HG02870 (cell line): ENCODE data around the gene PRR29.
"Not testable (repeated sequence)": the region's sequence is repeated elsewhere in the genome, so short reads cannot be mapped to it uniquely, and the experiment has no call there.

Experiments used
- ATAC-seq: cut with Tn5 transposase; IDR thresholded peaks from one replicate; pipeline ENCODE4 v1.9.1; 2021; ENCODE audit warnings: mild to moderate bottlenecking, moderate library complexity; ENCODE audit not compliant: unreplicated experiment

The PRR29 gene

GRCh38 chr17:63995626-63996025 lies 2.5 kb upstream of the PRR29 start:
- ATAC-seq = no peak

GRCh38 chr17:63996430-63997182 lies 1.5 kb upstream of the PRR29 start:
- no peak for ATAC-seq

GRCh38 chr17:63997341-63998048 lies 656 bp upstream of the PRR29 start:
- no peak for ATAC-seq

- no peak for ATAC-seq
These were observed 849 bp downstream of the PRR29 start for GRCh38 chr17:63998721-63999679.

- ATAC-seq = no peak
These were observed 1.8 kb downstream of the PRR29 start for GRCh38 chr17:63999680-64000531.

- ATAC-seq = no peak
These were observed 3.0 kb downstream of the PRR29 start for GRCh38 chr17:64001091-64001579.

- no peak for ATAC-seq
These were observed 3.8 kb downstream of the PRR29 start for GRCh38 chr17:64001763-64002529.

GRCh38 chr17:64002658-64003525 lies 4.7 kb downstream of the PRR29 start:
- no peak for ATAC-seq

GRCh38 chr17:64003526-64004121 lies 5.5 kb downstream of the PRR29 start:
- ATAC-seq = no peak

GRCh38 chr17:64004218-64004770 lies 6.1 kb downstream of the PRR29 start:
- ATAC-seq = no peak

GRCh38 chr17:64004903-64005733 lies 7.0 kb downstream of the PRR29 start:
- no peak for ATAC-seq

GRCh38 chr17:64005734-64006167 lies 7.6 kb downstream of the PRR29 start:
- no peak for ATAC-seq

GRCh38 chr17:64006361-64007088 lies 8.4 kb downstream of the PRR29 start:
- no peak for ATAC-seq

GRCh38 chr17:64007089-64007837 lies 9.1 kb downstream of the PRR29 start:
- ATAC-seq = not testable (repeated sequence)

- ATAC-seq = no peak
These were observed 9.7 kb downstream of the PRR29 start for GRCh38 chr17:64007838-64008282.
